ENCODE measurements around the gene LOXHD1. TPM values are rescaled to one million over a fixed set of nuclear protein-coding genes. Genes with fewer than 3 reads are reported as not detected.

LOXHD1 gene
- total and polyA plus RNA-seq, 2 donors from 2014 or later, result 0.25 TPM; not detected in 1

GRCh38 chr18:46480226-46480625, 176.8 kb downstream of the LOXHD1 start:
- no peak for FAIRE-seq
- intact Hi-C loops (cut with DNase I), result no loop called here

GRCh38 chr18:46478796-46479195, 178.2 kb downstream of the LOXHD1 start:
- TF ChIP-seq CTCF (IDR thresholded peaks at IDR 0.05; ENCODE audit: borderline replicate concordance, extremely low read depth, insufficient read depth), result no peak
- Histone ChIP-seq H3K9ac (ENCODE audit: low read length in 3 of 3) (no peak overlapping the region), H3K27me3 (ENCODE audit: control insufficient read depth, insufficient read depth, low read length) (no peaks in the 10 kb centered on the region), H3K4me3 (ENCODE audit: low read length in 3 of 3) (no peak overlapping the region), H3K27ac (ENCODE audit: low read depth in 2 of 2, low read length in 2 of 2) (no peak overlapping the region), H3K36me3 (ENCODE audit: control insufficient read depth in 2 of 3, insufficient read depth in 3 of 3, low read length in 3 of 3) (no peaks in the 10 kb centered on the region), H3K4me1 (ENCODE audit: control insufficient read depth in 2 of 3, insufficient read depth in 2 of 3, low read depth in 1 of 3, low read length in 3 of 3) (no peaks in the 10 kb centered on the region), H3K9me3 (ENCODE audit: control insufficient read depth in 2 of 3, insufficient read depth in 1 of 3, low read length in 3 of 3) (peaks cover 0 to 6% (median 0%) of the 10 kb centered on the region in 3 donors)
- DNase-seq (no peak), FAIRE-seq (no peak)
- intact Hi-C loops (cut with DNase I), result loop anchor here (5.0 kb wide), 1 partner anchor 196 kb away; no protein-coding TSS in a partner anchor

More at GRCh38 chr18:46480226-46480625, 176.8 kb downstream of the LOXHD1 start:
- H3K27ac ChIP-seq (ENCODE audit: low read depth in 2 of 2, low read length in 2 of 2), result no peak overlapping the region
- no peaks in the 10 kb centered on the region for H3K36me3 ChIP-seq (ENCODE audit: control insufficient read depth in 2 of 3, insufficient read depth in 3 of 3, low read length in 3 of 3)
- H3K9me3 ChIP-seq (ENCODE audit: control insufficient read depth in 2 of 3, insufficient read depth in 1 of 3, low read length in 3 of 3), result peaks cover 0 to 6% (median 0%) of the 10 kb centered on the region in 3 donors
- H3K27me3 ChIP-seq (ENCODE audit: control insufficient read depth, insufficient read depth, low read length), result no peaks in the 10 kb centered on the region
- TF ChIP-seq CTCF (IDR thresholded peaks at IDR 0.05; ENCODE audit: borderline replicate concordance, extremely low read depth, insufficient read depth), result no peak
- DNase-seq, result no peak
- H3K9ac ChIP-seq (ENCODE audit: low read length in 3 of 3), result no peak overlapping the region
- no peak overlapping the region for H3K4me3 ChIP-seq (ENCODE audit: low read length in 3 of 3)
- no peaks in the 10 kb centered on the region for H3K4me1 ChIP-seq (ENCODE audit: control insufficient read depth in 2 of 3, insufficient read depth in 2 of 3, low read depth in 1 of 3, low read length in 3 of 3)

GRCh38 chr18:46477425-46478011, 179.5 kb downstream of the LOXHD1 start:
- H3K9me3 ChIP-seq (ENCODE audit: control insufficient read depth in 2 of 3, insufficient read depth in 1 of 3, low read length in 3 of 3), result peaks cover 0 to 6% (median 0%) of the 10 kb centered on the region in 3 donors
- H3K27ac ChIP-seq (ENCODE audit: low read depth in 2 of 2, low read length in 2 of 2), result no peak overlapping the region
- H3K4me1 ChIP-seq (ENCODE audit: control insufficient read depth in 2 of 3, insufficient read depth in 2 of 3, low read depth in 1 of 3, low read length in 3 of 3), result no peaks in the 10 kb centered on the region
- no peak for DNase-seq
- H3K36me3 ChIP-seq (ENCODE audit: control insufficient read depth in 2 of 3, insufficient read depth in 3 of 3, low read length in 3 of 3), result no peaks in the 10 kb centered on the region
- TF ChIP-seq CTCF (IDR thresholded peaks at IDR 0.05; ENCODE audit: borderline replicate concordance, extremely low read depth, insufficient read depth), result no peak
- H3K4me3 ChIP-seq (ENCODE audit: low read length in 3 of 3), result no peak overlapping the region
- no peak for FAIRE-seq
- H3K27me3 ChIP-seq (ENCODE audit: control insufficient read depth, insufficient read depth, low read length), result no peaks in the 10 kb centered on the region
- no peak overlapping the region for H3K9ac ChIP-seq (ENCODE audit: low read length in 3 of 3)
- intact Hi-C loops (cut with DNase I), result loop anchor here (5.0 kb wide), 1 partner anchor 195 kb away; no protein-coding TSS in a partner anchor
